ENCODE measurements around the gene CHTF18. TPM values are rescaled to one million over a fixed set of nuclear protein-coding genes. Genes with fewer than 3 reads are reported as not detected.
"Not testable (repeated sequence)": the region's sequence is repeated elsewhere in the genome, so short reads cannot be mapped to it uniquely, and the experiment has no call there.

The CHTF18 gene
- total RNA-seq, 1 donor from 2014 or later = 12.3 TPM

- no peak for ATAC-seq
- DNase-seq = no peak
- Histone ChIP-seq H3K27me3 (peaks cover 3% of the 10 kb centered on the region), H3K4me3 (no peak overlapping the region), H3K9me3 (no peaks in the 10 kb centered on the region), H3K4me1 (peaks cover 16% of the 10 kb centered on the region), H3K27ac (no peak overlapping the region), H3K36me3 (peaks cover 3% of the 10 kb centered on the region)
- TF ChIP-seq CTCF (IDR thresholded peaks at IDR 0.05) = no peak
- intact Hi-C loops (cut with DNase I) = no loop called here
These were observed 46.3 kb upstream of the CHTF18 start for GRCh38 chr16:741986-742629.

- ATAC-seq; H3K27ac ChIP-seq; H3K4me3 ChIP-seq; H3K36me3 ChIP-seq; H3K9me3 ChIP-seq; H3K27me3 ChIP-seq; DNase-seq; intact Hi-C loops (cut with DNase I): not testable (repeated sequence)
- H3K4me1 ChIP-seq = peaks cover 16% of the 10 kb centered on the region
These were observed 45.5 kb upstream of the CHTF18 start for GRCh38 chr16:742894-743293.

- DNase-seq (no peak), ATAC-seq (no peak)
- Histone ChIP-seq H3K36me3 (no peaks in the 10 kb centered on the region), H3K4me1 (peaks cover 16% of the 10 kb centered on the region), H3K9me3 (no peaks in the 10 kb centered on the region), H3K4me3 (no peak overlapping the region), H3K27ac (no peak overlapping the region), H3K27me3 (peaks cover 3% of the 10 kb centered on the region)
- TF ChIP-seq CTCF (IDR thresholded peaks at IDR 0.05) = no peak
- intact Hi-C loops (cut with DNase I) = no loop called here
These were observed 44.5 kb upstream of the CHTF18 start for GRCh38 chr16:743794-744500.

- no peaks in the 10 kb centered on the region for H3K9me3 ChIP-seq
- DNase-seq = peak; percentile 73
- ATAC-seq = peak; percentile 37
- H3K27me3 ChIP-seq = peaks cover 3% of the 10 kb centered on the region
- no peak overlapping the region for H3K4me3 ChIP-seq
- no peaks in the 10 kb centered on the region for H3K36me3 ChIP-seq
- H3K4me1 ChIP-seq = peaks cover 4% of the 10 kb centered on the region
- no peak overlapping the region for H3K27ac ChIP-seq
- intact Hi-C loops (cut with DNase I) = no loop called here
- peak; percentile 35 for TF ChIP-seq CTCF (IDR thresholded peaks at IDR 0.05)
These were observed 42.7 kb upstream of the CHTF18 start for GRCh38 chr16:745739-746138.

- Histone ChIP-seq H3K4me3 (no peak overlapping the region), H3K9me3 (no peaks in the 10 kb centered on the region), H3K36me3 (no peaks in the 10 kb centered on the region), H3K27ac (no peak overlapping the region), H3K27me3 (peaks cover 3% of the 10 kb centered on the region), H3K4me1 (no peaks in the 10 kb centered on the region)
- no peak for DNase-seq
- no peak for TF ChIP-seq CTCF (IDR thresholded peaks at IDR 0.05)
- ATAC-seq = no peak
- intact Hi-C loops (cut with DNase I) = no loop called here
These were observed 41.8 kb upstream of the CHTF18 start for GRCh38 chr16:746637-747036.

- intact Hi-C loops (cut with DNase I) = no loop called here
- no peaks in the 10 kb centered on the region for H3K9me3 ChIP-seq
- no peak for DNase-seq
- H3K4me1 ChIP-seq = no peaks in the 10 kb centered on the region
- no peak for ATAC-seq
- peaks cover 3% of the 10 kb centered on the region for H3K27me3 ChIP-seq
- no peak overlapping the region for H3K27ac ChIP-seq
- TF ChIP-seq CTCF (IDR thresholded peaks at IDR 0.05) = no peak
- no peak overlapping the region for H3K4me3 ChIP-seq
- no peaks in the 10 kb centered on the region for H3K36me3 ChIP-seq
These were observed 40.3 kb upstream of the CHTF18 start for GRCh38 chr16:747978-748746.
